MCF 10A (cell line): ENCODE results near the gene CARS1. TPM values are rescaled to one million over a fixed set of nuclear protein-coding genes. Genes with fewer than 3 reads are reported as not detected.

Experiments used
- BruUV-seq: library from RNA; stranded (reverse); fragments of 400-500 nt; replicated peaks from 2 replicates; lab custom pipeline; 2021; lab: Mats Ljungman, UMichigan
- CTCF ChIA-PET: fragments of 300-600 bp; sonication (Branson Sonifier 250); formaldehyde crosslinking; extraction: SDS; loops from one replicate; lab custom pipeline; 2021; ENCODE audit warnings: antibody characterized with exemption, inconsistent platforms; lab: Yijun Ruan, JAX
- POLR2A ChIA-PET: fragments of 300-600, 350-650 bp; sonication (Branson Sonifier 250); formaldehyde crosslinking; extraction: SDS; loops from one replicate; lab custom pipeline; 2020; ENCODE audit warnings: antibody characterized with exemption, inconsistent platforms; lab: Yijun Ruan, JAX
- DNase-seq: peaks from one replicate; pipeline ENCODE4 v3.0.0-alpha.2; 2018; ENCODE audit not compliant: unreplicated experiment
- H3K27ac Mint-ChIP-seq: one replicate; pipeline ENCODE4 v1.8.0; 2022; ENCODE audit warnings: mild to moderate bottlenecking, low read depth, mixed read lengths; ENCODE audit not compliant: unreplicated experiment
- H3K27me3 Mint-ChIP-seq: one replicate; pipeline ENCODE4 v1.8.0; 2022; ENCODE audit warnings: mixed read lengths; ENCODE audit not compliant: insufficient read depth, unreplicated experiment
- H3K36me3 Mint-ChIP-seq: one replicate; pipeline ENCODE4 v1.8.0; 2022; ENCODE audit warnings: mild to moderate bottlenecking, moderate library complexity, mixed read lengths; ENCODE audit not compliant: insufficient read depth, unreplicated experiment
- H3K4me1 Mint-ChIP-seq: one replicate; pipeline ENCODE4 v1.8.0; 2022; ENCODE audit warnings: mixed read lengths; ENCODE audit not compliant: insufficient read depth, unreplicated experiment
- H3K4me3 Mint-ChIP-seq: one replicate; pipeline ENCODE4 v1.8.0; 2022; ENCODE audit warnings: mild to moderate bottlenecking, moderate library complexity, mixed read lengths; ENCODE audit not compliant: unreplicated experiment
- H3K9me3 Mint-ChIP-seq: one replicate; pipeline ENCODE4 v1.8.0; 2022; ENCODE audit warnings: mixed read lengths; ENCODE audit not compliant: unreplicated experiment
- intact Hi-C: fragments of 100-400 bp; cut with micrococcal nuclease; formaldehyde crosslinking; loops from 2 replicates; pipeline ENCODE4 v1.14.1; 2022
- total RNA-seq: library from RNA; stranded (reverse); gene quantifications from 2 replicates; pipeline ENCODE4 v1.2.3, GENCODE V29; 2022
- TF ChIP-seq, protein P1 (sequence below): fragments of 200-600 bp; IDR thresholded peaks from one replicate; pipeline ENCODE4 v1.8.0; 2022; ENCODE audit warnings: antibody characterized with exemption, mild to moderate bottlenecking; ENCODE audit not compliant: unreplicated experiment

Gene CARS1
- total RNA-seq, 1 experiment from 2014 or later = 150 TPM

DNA sequence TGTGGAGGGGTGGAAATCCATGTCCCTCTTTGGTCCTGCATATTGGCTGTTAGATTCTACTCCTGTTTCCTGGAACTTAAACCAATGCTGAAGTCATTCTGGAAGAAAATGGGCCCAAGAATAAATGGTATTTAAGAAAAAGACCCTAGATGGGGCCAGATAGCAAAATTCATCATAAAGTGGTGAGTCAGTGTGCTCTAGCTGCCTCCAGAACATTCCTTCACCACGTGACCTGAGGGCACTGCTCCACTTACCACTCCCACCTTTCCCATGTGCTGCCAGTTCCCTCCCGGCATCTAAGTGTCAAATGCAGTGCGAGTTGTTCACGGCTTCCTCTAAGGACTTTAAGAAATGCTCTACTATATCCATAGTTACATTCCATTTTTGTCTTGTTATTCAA, 34.2 kb downstream of the CARS1 start:
- CTCF ChIA-PET = interaction anchor here (0.6 to 3.4 kb wide), 8 partner anchors 15 to 193 kb away, joined by 3 to 21 read pairs (median 4); partner anchors contain the start of gene CARS1
- intact Hi-C loops = no loop called here
- BruUV-seq = no TSS peak

DNA sequence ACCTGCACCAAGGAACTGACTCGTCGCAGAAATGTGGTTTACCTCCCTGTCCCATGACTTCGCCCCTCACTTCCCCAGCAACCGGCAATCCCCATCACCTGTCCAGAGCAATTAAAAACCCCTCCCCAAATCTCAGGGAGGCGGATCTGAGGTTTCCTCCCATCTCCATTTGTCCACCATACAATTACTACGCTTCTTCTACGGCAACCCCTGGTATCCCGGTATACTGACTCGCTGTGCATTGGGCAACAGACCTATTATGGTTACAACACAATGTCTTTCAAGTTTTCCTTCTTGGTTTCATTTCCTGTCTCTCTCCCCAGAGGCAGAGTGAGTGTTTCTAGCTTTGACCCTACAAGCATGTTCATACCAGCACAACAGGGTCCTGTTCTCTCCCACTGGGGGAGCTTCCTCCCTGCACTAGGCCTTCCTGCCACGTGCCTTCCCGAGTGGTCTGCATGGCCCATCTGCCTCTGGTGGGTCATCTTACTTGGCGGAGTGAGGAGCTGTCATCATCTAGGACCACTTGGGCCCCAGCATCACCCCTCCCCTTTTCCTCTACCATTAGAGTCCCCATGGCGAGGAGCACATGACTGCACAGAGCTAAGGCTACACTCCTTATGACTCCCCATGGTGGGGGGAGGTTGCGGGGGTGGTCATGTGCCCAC, 34.8 kb downstream of the CARS1 start:
- ChIA-PET POLR2A (interaction anchor here (0.8 to 2.4 kb wide), 12 partner anchors 9 to 102 kb away, joined by 3 to 10 read pairs (median 6); partner anchors contain the start of gene NAP1L4), CTCF (interaction anchor here (0.5 to 3.4 kb wide), 12 partner anchors 15 to 196 kb away, joined by 3 to 21 read pairs (median 4); partner anchors contain the start of gene CARS1)
- Mint-ChIP-seq H3K4me1 (peaks cover 20% of the 10 kb centered on the region), H3K27me3 (no peaks in the 10 kb centered on the region), H3K27ac (peak overlapping the region; percentile 46), H3K4me3 (no peak overlapping the region), H3K9me3 (no peaks in the 10 kb centered on the region), H3K36me3 (peaks cover 90% of the 10 kb centered on the region)
- peak; percentile 64 for DNase-seq
- no TSS peak for BruUV-seq
- intact Hi-C loops = no loop called here
- TF ChIP-seq, protein P1, sequence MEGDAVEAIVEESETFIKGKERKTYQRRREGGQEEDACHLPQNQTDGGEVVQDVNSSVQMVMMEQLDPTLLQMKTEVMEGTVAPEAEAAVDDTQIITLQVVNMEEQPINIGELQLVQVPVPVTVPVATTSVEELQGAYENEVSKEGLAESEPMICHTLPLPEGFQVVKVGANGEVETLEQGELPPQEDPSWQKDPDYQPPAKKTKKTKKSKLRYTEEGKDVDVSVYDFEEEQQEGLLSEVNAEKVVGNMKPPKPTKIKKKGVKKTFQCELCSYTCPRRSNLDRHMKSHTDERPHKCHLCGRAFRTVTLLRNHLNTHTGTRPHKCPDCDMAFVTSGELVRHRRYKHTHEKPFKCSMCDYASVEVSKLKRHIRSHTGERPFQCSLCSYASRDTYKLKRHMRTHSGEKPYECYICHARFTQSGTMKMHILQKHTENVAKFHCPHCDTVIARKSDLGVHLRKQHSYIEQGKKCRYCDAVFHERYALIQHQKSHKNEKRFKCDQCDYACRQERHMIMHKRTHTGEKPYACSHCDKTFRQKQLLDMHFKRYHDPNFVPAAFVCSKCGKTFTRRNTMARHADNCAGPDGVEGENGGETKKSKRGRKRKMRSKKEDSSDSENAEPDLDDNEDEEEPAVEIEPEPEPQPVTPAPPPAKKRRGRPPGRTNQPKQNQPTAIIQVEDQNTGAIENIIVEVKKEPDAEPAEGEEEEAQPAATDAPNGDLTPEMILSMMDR = no peak

More for the DNA sequence above, 34.2 kb downstream of the CARS1 start:
- POLR2A ChIA-PET = interaction anchor here (0.8 to 2.4 kb wide), 11 partner anchors 10 to 101 kb away, joined by 3 to 10 read pairs (median 6); partner anchors contain the start of gene NAP1L4
- H3K4me1 Mint-ChIP-seq = peaks cover 20% of the 10 kb centered on the region
- H3K27me3 Mint-ChIP-seq = no peaks in the 10 kb centered on the region
- peak; percentile 53 for DNase-seq
- H3K9me3 Mint-ChIP-seq = no peaks in the 10 kb centered on the region
- no peak overlapping the region for H3K4me3 Mint-ChIP-seq
- H3K36me3 Mint-ChIP-seq = peaks cover 89% of the 10 kb centered on the region
- TF ChIP-seq, protein P1 = no peak
- H3K27ac Mint-ChIP-seq = peak overlapping the region; percentile 46

- TF ChIP-seq, protein P1 = peak; percentile 29
- POLR2A ChIA-PET = interaction anchor here (1.4 to 1.7 kb wide), 3 partner anchors 20 to 63 kb away, joined by 3 to 8 read pairs (median 3); no protein-coding TSS in a partner anchor
- Mint-ChIP-seq H3K4me3 (no peak overlapping the region), H3K9me3 (no peaks in the 10 kb centered on the region), H3K4me1 (peaks cover 20% of the 10 kb centered on the region), H3K27me3 (no peaks in the 10 kb centered on the region), H3K27ac (no peak overlapping the region), H3K36me3 (peaks cover 89% of the 10 kb centered on the region)
- BruUV-seq = no TSS peak
- CTCF ChIA-PET = interaction anchor here (0.6 to 2.4 kb wide), 29 partner anchors 9 to 488 kb away, joined by 3 to 40 read pairs (median 4); no protein-coding TSS in a partner anchor
- intact Hi-C loops = no loop called here
- peak; percentile 62 for DNase-seq
These were observed 36.1 kb downstream of the CARS1 start for GRCh38 chr11:3021125-3021524.

DNA sequence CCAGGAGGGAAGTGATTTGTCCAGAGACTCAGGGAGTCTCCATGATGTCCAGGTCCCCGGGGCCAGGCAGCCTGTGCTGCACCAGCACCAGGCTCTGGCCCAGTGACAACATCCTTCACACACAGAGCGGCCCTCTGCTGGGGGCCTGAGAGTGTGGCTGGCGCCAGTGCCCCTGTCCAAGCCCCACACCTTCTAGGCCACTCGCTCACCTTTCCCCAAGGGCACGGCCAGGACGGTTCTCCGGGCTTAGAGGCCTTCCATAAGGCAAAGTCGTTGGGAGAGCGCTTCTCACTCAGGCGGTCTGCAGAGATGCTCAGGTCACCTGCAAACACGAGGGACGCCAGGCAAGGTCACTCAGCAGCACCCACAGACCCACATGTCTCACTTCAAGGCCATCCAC, 37.2 kb downstream of the CARS1 start:
- peaks cover 20% of the 10 kb centered on the region for H3K4me1 Mint-ChIP-seq
- BruUV-seq = no TSS peak
- DNase-seq = no peak
- no peaks in the 10 kb centered on the region for H3K27me3 Mint-ChIP-seq
- no peak overlapping the region for H3K4me3 Mint-ChIP-seq
- CTCF ChIA-PET = interaction anchor here (0.6 to 2.4 kb wide), 16 partner anchors 11 to 486 kb away, joined by 3 to 40 read pairs (median 4); no protein-coding TSS in a partner anchor
- no peak overlapping the region for H3K27ac Mint-ChIP-seq
- TF ChIP-seq, protein P1 = no peak
- POLR2A ChIA-PET = interaction anchor here (1.7 kb wide), 1 partner anchor 38 kb away, joined by 8 read pairs; no protein-coding TSS in a partner anchor
- H3K36me3 Mint-ChIP-seq = peaks cover 89% of the 10 kb centered on the region
- H3K9me3 Mint-ChIP-seq = no peaks in the 10 kb centered on the region
- intact Hi-C loops = no loop called here
